H9 (cell line): ENCODE measurements around the gene CLMP. TPM values are rescaled to one million over a fixed set of nuclear protein-coding genes. Genes with fewer than 3 reads are reported as not detected.

Experiments
- DNase-seq: peaks from one replicate; pipeline ENCODE4 v3.0.0-alpha.2; 2017
- H2AFZ ChIP-seq: one replicate; pipeline ENCODE4 v1.6.1; 2013; ENCODE audit warnings: mild to moderate bottlenecking, low read length, control low read depth, moderate library complexity
- H2AK5ac ChIP-seq: 2 replicates; pipeline ENCODE4 v1.6.1; 2013; ENCODE audit warnings: low read length, control low read depth, mixed read lengths; ENCODE audit not compliant: insufficient read length
- H2BK120ac ChIP-seq: one replicate; pipeline ENCODE4 v1.6.1; 2013; ENCODE audit warnings: low read depth, mild to moderate bottlenecking, low read length, control low read depth, inconsistent platforms; ENCODE audit not compliant: poor library complexity, severe bottlenecking
- H2BK12ac ChIP-seq: 2 replicates; pipeline ENCODE4 v1.6.1; 2013; ENCODE audit warnings: low read length, control low read depth, mixed read lengths, low read depth; ENCODE audit not compliant: insufficient read length
- H2BK15ac ChIP-seq: 2 replicates; pipeline ENCODE4 v1.6.1; 2013; ENCODE audit warnings: low read depth, low read length, control low read depth
- H2BK20ac ChIP-seq: one replicate; pipeline ENCODE4 v1.6.1; 2013; ENCODE audit warnings: low read depth, mild to moderate bottlenecking, low read length, control low read depth, inconsistent platforms; ENCODE audit not compliant: poor library complexity, severe bottlenecking
- H2BK5ac ChIP-seq: 2 replicates; pipeline ENCODE4 v1.6.1; 2013; ENCODE audit warnings: low read length, control low read depth, mixed read lengths; ENCODE audit not compliant: insufficient read length
- H3K14ac ChIP-seq: 2 replicates; pipeline ENCODE4 v1.6.1; 2013; ENCODE audit warnings: low read length, control low read depth; ENCODE audit not compliant: insufficient read depth
- H3K18ac ChIP-seq: 2 replicates; pipeline ENCODE4 v1.6.1; 2013; ENCODE audit warnings: low read depth, mild to moderate bottlenecking, mixed read lengths, low read length, control low read depth; ENCODE audit not compliant: insufficient read length
- H3K23ac ChIP-seq: 2 replicates; pipeline ENCODE4 v1.6.1; 2013; ENCODE audit warnings: low read length, control low read depth, mixed read lengths, low read depth; ENCODE audit not compliant: insufficient read length
- H3K23me2 ChIP-seq: 2 replicates; pipeline ENCODE4 v1.6.1; 2013; ENCODE audit warnings: low read depth, mild to moderate bottlenecking, mixed read lengths, low read length, control low read depth; ENCODE audit not compliant: insufficient read length, poor library complexity, severe bottlenecking
- H3K27ac ChIP-seq: 2 replicates; pipeline ENCODE4 v1.5.1; 2013; ENCODE audit warnings: low read length, control low read depth, mixed read lengths, low read depth; ENCODE audit not compliant: insufficient read length
- H3K27me3 ChIP-seq: 2 replicates; pipeline ENCODE4 v1.6.1; 2013; ENCODE audit warnings: low read length, control low read depth, inconsistent platforms; ENCODE audit not compliant: insufficient read depth
- H3K4ac ChIP-seq: 2 replicates; pipeline ENCODE4 v1.6.1; 2013; ENCODE audit warnings: low read depth, mild to moderate bottlenecking, control low read depth, inconsistent platforms, low read length, moderate library complexity
- H3K4me1 ChIP-seq: 2 replicates; pipeline ENCODE4 v1.6.1; 2013; ENCODE audit warnings: low read length, control low read depth, inconsistent platforms; ENCODE audit not compliant: insufficient read depth
- H3K4me2 ChIP-seq: 2 replicates; pipeline ENCODE4 v1.6.1; 2013; ENCODE audit warnings: low read length, control low read depth, mixed read lengths; ENCODE audit not compliant: insufficient read length, insufficient read depth
- H3K56ac ChIP-seq: 2 replicates; pipeline ENCODE4 v1.6.1; 2013; ENCODE audit warnings: low read depth, mild to moderate bottlenecking, mixed read lengths, low read length, control low read depth; ENCODE audit not compliant: insufficient read length
- H3K79me1 ChIP-seq: 2 replicates; pipeline ENCODE4 v1.6.1; 2013; ENCODE audit warnings: low read depth, mild to moderate bottlenecking, moderate library complexity, low read length, control low read depth, inconsistent platforms; ENCODE audit not compliant: insufficient read depth, poor library complexity, severe bottlenecking
- H3K79me2 ChIP-seq: 2 replicates; pipeline ENCODE4 v1.6.1; 2013; ENCODE audit warnings: low read length, control low read depth, inconsistent platforms; ENCODE audit not compliant: insufficient read depth
- H3K9ac ChIP-seq: 2 replicates; pipeline ENCODE4 v1.6.1; 2013; ENCODE audit warnings: low read length, control low read depth, mixed read lengths; ENCODE audit not compliant: insufficient read length; ENCODE audit errors: extremely low read depth
- H3K9me3 ChIP-seq: one replicate; pipeline ENCODE4 v1.6.1; 2013; ENCODE audit warnings: low read depth, low read length, inconsistent platforms; ENCODE audit not compliant: control insufficient read depth
- H3T11ph ChIP-seq: one replicate; pipeline ENCODE4 v1.6.1; 2013; ENCODE audit warnings: mild to moderate bottlenecking, low read length, control low read depth, inconsistent platforms
- H4K20me1 ChIP-seq: one replicate; pipeline ENCODE4 v1.6.1; 2013; ENCODE audit not compliant: control insufficient read depth, insufficient read length, insufficient read depth
- H4K5ac ChIP-seq: 2 replicates; pipeline ENCODE4 v1.6.1; 2013; ENCODE audit warnings: low read depth, mild to moderate bottlenecking, mixed read lengths, low read length, control low read depth; ENCODE audit not compliant: insufficient read length
- H4K8ac ChIP-seq: replicated peaks from 2 replicates; pipeline ENCODE4 v1.6.1; 2013; ENCODE audit warnings: low read length, control low read depth, mixed read lengths, low read depth; ENCODE audit not compliant: insufficient read length
- H4K91ac ChIP-seq: 2 replicates; pipeline ENCODE4 v1.6.1; 2013; ENCODE audit warnings: low read depth, mild to moderate bottlenecking, moderate library complexity, mixed read lengths, low read length, control low read depth; ENCODE audit not compliant: insufficient read length
- H3K27ac Mint-ChIP-seq, 3 experiments: 2 replicates in 2 of 3; 3 replicates in 1 of 3; pipeline ENCODE4 v1.8.0; 2020 to 2021; ENCODE audit warnings: mixed read lengths in 3 of 3, mild to moderate bottlenecking in 1 of 3, moderate library complexity in 1 of 3
- H3K27me3 Mint-ChIP-seq: 2 replicates; pipeline ENCODE4 v1.8.0; 2021; ENCODE audit warnings: low read depth, mild to moderate bottlenecking, moderate library complexity, mixed read lengths
- H3K36me3 Mint-ChIP-seq, 3 experiments: 2 replicates in 2 of 3; 3 replicates in 1 of 3; pipeline ENCODE4 v1.8.0; 2020 to 2021; ENCODE audit warnings: low read depth in 3 of 3, mixed read lengths in 3 of 3; ENCODE audit not compliant: insufficient read depth in 1 of 3
- H3K4me1 Mint-ChIP-seq, 2 experiments: 2 replicates each; pipeline ENCODE4 v1.8.0; 2020; ENCODE audit warnings: mixed read lengths in 2 of 2
- H3K4me3 Mint-ChIP-seq, 2 experiments: 2 replicates in 1 of 2; 3 replicates in 1 of 2; pipeline ENCODE4 v1.8.0; 2020 to 2021; ENCODE audit warnings: mild to moderate bottlenecking in 2 of 2, mixed read lengths in 2 of 2, moderate library complexity in 1 of 2
- H3K9me3 Mint-ChIP-seq, 2 experiments: 2 replicates in 1 of 2; 3 replicates in 1 of 2; pipeline ENCODE4 v1.8.0; 2020; ENCODE audit warnings: mild to moderate bottlenecking in 2 of 2, mixed read lengths in 2 of 2, moderate library complexity in 1 of 2
- WGBS: extraction: QIAGEN DNeasy Blood & Tissue Kit; methylation state at CpG from one replicate; pipeline ENCODE4 v1.1.7; 2013; ENCODE audit warnings: missing lambda C conversion rate, low lambda C conversion rate, mixed read lengths; ENCODE audit not compliant: insufficient read length; ENCODE audit errors: extremely low coverage; 5-methylcytosine and 5-hydroxymethylcytosine counted together
- total RNA-seq: library from RNA; stranded (reverse); gene quantifications from 2 replicates; pipeline ENCODE4 v1.2.1, GENCODE V29; 2021
- TF ChIP-seq, protein P1 (sequence below): fragments of 200-600 bp; sonication (generic); conservative IDR thresholded peaks from 3 replicates; pipeline ENCODE4 v1.8.0; 2021; ENCODE audit warnings: antibody characterized with exemption, mild to moderate bottlenecking

CLMP gene
- total RNA-seq, 1 experiment from 2014 or later, result 13.8 TPM

DNA sequence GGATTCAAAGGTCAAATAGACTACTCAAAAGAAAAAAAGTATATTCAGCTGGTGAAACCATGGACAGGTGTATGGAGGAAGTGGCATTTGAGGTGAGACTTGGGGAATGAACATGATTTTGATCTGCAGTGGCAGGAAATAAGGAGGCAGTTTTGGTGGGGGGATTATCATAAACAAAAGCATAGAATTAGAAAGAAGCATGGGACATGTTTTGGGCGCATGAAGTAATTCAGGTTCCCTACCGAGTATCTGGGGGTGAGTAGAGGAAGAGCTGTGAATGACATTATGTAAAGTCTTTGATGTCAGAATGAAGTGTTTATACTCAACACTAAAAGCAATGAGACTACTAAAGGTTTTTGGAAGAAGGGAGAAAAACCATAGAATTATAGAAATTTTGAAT lies 3.1 kb downstream of the CLMP start:
- Histone ChIP-seq H3K79me1 (no peaks in the 10 kb centered on the region), H3K18ac (no peak overlapping the region), H3K27me3 (no peaks in the 10 kb centered on the region), H3K9ac (no peak overlapping the region), H2AK5ac (no peak overlapping the region), H2BK5ac (no peak overlapping the region), H4K20me1 (no peaks in the 10 kb centered on the region), H4K8ac (no peak overlapping the region), H3K14ac (no peak overlapping the region), H3T11ph (no peak overlapping the region), H4K91ac (no peak overlapping the region), H2BK120ac (no peak overlapping the region), H3K4ac (no peak overlapping the region), H3K23ac (no peak overlapping the region), H4K5ac (no peak overlapping the region), H3K79me2 (peaks cover 3% of the 10 kb centered on the region; the same call in 1 of the 2 replicates), H3K56ac (no peak overlapping the region), H3K4me1 (peaks cover 25% of the 10 kb centered on the region), H2AFZ (no peak overlapping the region), H3K27ac (no peak overlapping the region), H2BK20ac (no peak overlapping the region), H2BK15ac (no peak overlapping the region), H2BK12ac (no peak overlapping the region), H3K23me2 (peaks cover 22% of the 10 kb centered on the region), H3K4me2 (no peak overlapping the region), H3K9me3 (no peaks in the 10 kb centered on the region)
- peaks cover 25% of the 10 kb centered on the region for H3K27me3 Mint-ChIP-seq
- no peak overlapping the region for H3K4me3 Mint-ChIP-seq
- no peak overlapping the region for H3K27ac Mint-ChIP-seq
- peaks cover 6 to 21% (median 9%) of the 10 kb centered on the region in 3 experiments; a peak in 6 of 7 replicates for H3K36me3 Mint-ChIP-seq
- no peak for DNase-seq
- TF ChIP-seq, protein P1, sequence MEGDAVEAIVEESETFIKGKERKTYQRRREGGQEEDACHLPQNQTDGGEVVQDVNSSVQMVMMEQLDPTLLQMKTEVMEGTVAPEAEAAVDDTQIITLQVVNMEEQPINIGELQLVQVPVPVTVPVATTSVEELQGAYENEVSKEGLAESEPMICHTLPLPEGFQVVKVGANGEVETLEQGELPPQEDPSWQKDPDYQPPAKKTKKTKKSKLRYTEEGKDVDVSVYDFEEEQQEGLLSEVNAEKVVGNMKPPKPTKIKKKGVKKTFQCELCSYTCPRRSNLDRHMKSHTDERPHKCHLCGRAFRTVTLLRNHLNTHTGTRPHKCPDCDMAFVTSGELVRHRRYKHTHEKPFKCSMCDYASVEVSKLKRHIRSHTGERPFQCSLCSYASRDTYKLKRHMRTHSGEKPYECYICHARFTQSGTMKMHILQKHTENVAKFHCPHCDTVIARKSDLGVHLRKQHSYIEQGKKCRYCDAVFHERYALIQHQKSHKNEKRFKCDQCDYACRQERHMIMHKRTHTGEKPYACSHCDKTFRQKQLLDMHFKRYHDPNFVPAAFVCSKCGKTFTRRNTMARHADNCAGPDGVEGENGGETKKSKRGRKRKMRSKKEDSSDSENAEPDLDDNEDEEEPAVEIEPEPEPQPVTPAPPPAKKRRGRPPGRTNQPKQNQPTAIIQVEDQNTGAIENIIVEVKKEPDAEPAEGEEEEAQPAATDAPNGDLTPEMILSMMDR, result no peak
- H3K9me3 Mint-ChIP-seq, result no peaks in the 10 kb centered on the region
- no CpG with 5 or more reads among the region's 2 CpGs for WGBS
- H3K4me1 Mint-ChIP-seq, result peaks cover 61 to 64% of the 10 kb centered on the region in 2 experiments
